ENCODE measurements around the gene SLC25A43.

Gene SLC25A43

GRCh38 chrX:119468551-119469312 lies 69.6 kb downstream of the SLC25A43 start (continued):
- TF ChIP-seq ZNF248 (tag by site-specific recombination; IDR thresholded peaks at IDR 0.05) (no peak), ZFHX2 (tag by site-specific recombination; conservative IDR thresholded peaks at IDR 0.05) (peak; percentile 73), SP3 (tag by site-specific recombination; IDR thresholded peaks at IDR 0.05) (peak; percentile 10; the same call in 1 of the 2 replicates), ZNF112 (tag by site-specific recombination; IDR thresholded peaks at IDR 0.05) (no peak), ZBTB48 (tag by site-specific recombination; IDR thresholded peaks at IDR 0.05) (no peak), ZBTB1 (tag by site-specific recombination; IDR thresholded peaks at IDR 0.05) (no peak), ZNF514 (tag by site-specific recombination; IDR thresholded peaks at IDR 0.05) (no peak), ZBTB7A (tag by site-specific recombination; IDR thresholded peaks at IDR 0.05; ENCODE audit: low read depth) (0 out of 2 replicates have a peak, but pooled peaks have one; percentile 44), ZNF645 (tag by site-specific recombination; IDR thresholded peaks at IDR 0.05) (no peak), TRIM28 (IDR thresholded peaks at IDR 0.05; ENCODE audit: borderline replicate concordance, low read length) (no peak), ZBTB17 (tag by site-specific recombination; IDR thresholded peaks at IDR 0.05) (0 out of 2 replicates have a peak, but pooled peaks have one; percentile 6), ZFP69B (tag by site-specific recombination; IDR thresholded peaks at IDR 0.05) (no peak), ZNF639 (tag by site-specific recombination; IDR thresholded peaks at IDR 0.05) (0 out of 2 replicates have a peak, but pooled peaks have one; percentile 23), KLF9 (tag by site-specific recombination; IDR thresholded peaks at IDR 0.05; ENCODE audit: low read depth) (no peak), KLF16 (tag by site-specific recombination; IDR thresholded peaks at IDR 0.05) (no peak), ZNF132 (tag by site-specific recombination; IDR thresholded peaks at IDR 0.05; ENCODE audit: borderline replicate concordance) (no peak), ZNF560 (tag by site-specific recombination; IDR thresholded peaks at IDR 0.05; ENCODE audit: borderline replicate concordance) (peak; percentile 80; the same call in 1 of the 2 replicates), ZNF18 (tag by site-specific recombination; IDR thresholded peaks at IDR 0.05) (no peak), ZNF549 (tag by site-specific recombination; IDR thresholded peaks at IDR 0.05) (no peak), GLIS1 (tag by site-specific recombination; IDR thresholded peaks at IDR 0.05) (peak; percentile 8; the same call in 1 of the 2 replicates), EGR2 (tag by site-specific recombination; IDR thresholded peaks at IDR 0.05; ENCODE audit: low read depth) (peak; percentile 52; the same call in 1 of the 2 replicates), PRDM10 (tag by site-specific recombination; IDR thresholded peaks at IDR 0.05) (no peak), YY1 (tag by site-specific recombination; IDR thresholded peaks at IDR 0.05) (peak; percentile 2; the same call in 1 of the 2 replicates), ZNF449 (tag by site-specific recombination; IDR thresholded peaks at IDR 0.05) (peak; percentile 92), ZNF335 (tag by site-specific recombination; conservative IDR thresholded peaks at IDR 0.05) (peak; percentile 57; the same call in 1 of the 2 replicates), ZNF341 (tag by site-specific recombination; IDR thresholded peaks at IDR 0.05; ENCODE audit: low read depth) (no peak)
- TF ChIP-seq, protein P1, sequence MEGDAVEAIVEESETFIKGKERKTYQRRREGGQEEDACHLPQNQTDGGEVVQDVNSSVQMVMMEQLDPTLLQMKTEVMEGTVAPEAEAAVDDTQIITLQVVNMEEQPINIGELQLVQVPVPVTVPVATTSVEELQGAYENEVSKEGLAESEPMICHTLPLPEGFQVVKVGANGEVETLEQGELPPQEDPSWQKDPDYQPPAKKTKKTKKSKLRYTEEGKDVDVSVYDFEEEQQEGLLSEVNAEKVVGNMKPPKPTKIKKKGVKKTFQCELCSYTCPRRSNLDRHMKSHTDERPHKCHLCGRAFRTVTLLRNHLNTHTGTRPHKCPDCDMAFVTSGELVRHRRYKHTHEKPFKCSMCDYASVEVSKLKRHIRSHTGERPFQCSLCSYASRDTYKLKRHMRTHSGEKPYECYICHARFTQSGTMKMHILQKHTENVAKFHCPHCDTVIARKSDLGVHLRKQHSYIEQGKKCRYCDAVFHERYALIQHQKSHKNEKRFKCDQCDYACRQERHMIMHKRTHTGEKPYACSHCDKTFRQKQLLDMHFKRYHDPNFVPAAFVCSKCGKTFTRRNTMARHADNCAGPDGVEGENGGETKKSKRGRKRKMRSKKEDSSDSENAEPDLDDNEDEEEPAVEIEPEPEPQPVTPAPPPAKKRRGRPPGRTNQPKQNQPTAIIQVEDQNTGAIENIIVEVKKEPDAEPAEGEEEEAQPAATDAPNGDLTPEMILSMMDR (tag by site-specific recombination; IDR thresholded peaks at IDR 0.05): peak; percentile 79

All from HEK293 (cell line).